KMS-11 (cell line): ENCODE results near the gene GKN2.
A peak's percentile ranks its signal among the peaks of the same experiment; 100 is the strongest.

ENCODE experiments used
- H2AFZ ChIP-seq: fragments of 200-600 bp; sonication (generic); 2 replicates; pipeline ENCODE4 v1.6.1; 2016; ENCODE audit warnings: antibody characterized with exemption, mixed run types, low read depth
- H3K27ac ChIP-seq: fragments of 200-600 bp; sonication (generic); 2 replicates; pipeline ENCODE4 v1.6.1; 2016; ENCODE audit warnings: mild to moderate bottlenecking, mixed run types
- H3K27me3 ChIP-seq: fragments of 200-600 bp; sonication (generic); 2 replicates; pipeline ENCODE4 v1.6.1; 2017; ENCODE audit warnings: mild to moderate bottlenecking, low read depth, mixed run types, moderate library complexity; ENCODE audit not compliant: insufficient read depth
- H3K36me3 ChIP-seq: fragments of 200-600 bp; sonication (generic); 2 replicates; pipeline ENCODE4 v1.6.1; 2017; ENCODE audit warnings: mild to moderate bottlenecking, mixed run types; ENCODE audit not compliant: insufficient read depth
- H3K4me1 ChIP-seq: fragments of 200-600 bp; sonication (generic); 2 replicates; pipeline ENCODE4 v1.6.1; 2016; ENCODE audit warnings: mild to moderate bottlenecking, low read depth, mixed run types; ENCODE audit not compliant: poor library complexity, severe bottlenecking
- H3K4me2 ChIP-seq: fragments of 200-600 bp; sonication (generic); 2 replicates; pipeline ENCODE4 v1.7.0; 2016; ENCODE audit warnings: mild to moderate bottlenecking, mixed run types
- H3K4me3 ChIP-seq: fragments of 200-600 bp; sonication (generic); IDR thresholded peaks from 2 replicates; pipeline ENCODE4 v1.6.1; 2017; ENCODE audit warnings: low read depth, low read length, mixed read lengths; ENCODE audit not compliant: insufficient read depth
- H3K79me2 ChIP-seq: fragments of 200-600 bp; sonication (generic); 2 replicates; pipeline ENCODE4 v1.6.1; 2016; ENCODE audit warnings: low read depth, mixed run types; ENCODE audit not compliant: insufficient read depth
- H3K9ac ChIP-seq: fragments of 200-600 bp; sonication (generic); 2 replicates; pipeline ENCODE4 v1.6.1; 2016; ENCODE audit warnings: mild to moderate bottlenecking, mixed run types
- H4K20me1 ChIP-seq: fragments of 200-600 bp; sonication (generic); 2 replicates; pipeline ENCODE4 v1.6.1; 2016; ENCODE audit warnings: mild to moderate bottlenecking, mixed run types; ENCODE audit not compliant: insufficient read depth
- CTCF ChIP-seq: fragments of 200-600 bp; sonication (generic); conservative IDR thresholded peaks from 2 replicates; pipeline ENCODE4 v1.6.1; 2017; ENCODE audit warnings: low read depth, mild to moderate bottlenecking, antibody characterized with exemption, low read length, moderate library complexity, mixed read lengths

GKN2 gene

GRCh38 chr2:68946117-68946516 is 6.6 kb downstream of the GKN2 start:
- Histone ChIP-seq H3K27ac (no peak overlapping the region), H3K4me2 (no peak overlapping the region), H3K9ac (no peak overlapping the region), H3K36me3 (no peaks in the 10 kb centered on the region), H3K27me3 (no peaks in the 10 kb centered on the region), H4K20me1 (no peaks in the 10 kb centered on the region), H3K4me3 (no peak overlapping the region), H3K4me1 (peaks cover 4% of the 10 kb centered on the region), H3K79me2 (no peaks in the 10 kb centered on the region), H2AFZ (no peak overlapping the region)
- no peak for TF ChIP-seq CTCF

GRCh38 chr2:68943581-68944568 is 8.8 kb downstream of the GKN2 start:
- H3K4me3 ChIP-seq: no peak overlapping the region

DNA sequence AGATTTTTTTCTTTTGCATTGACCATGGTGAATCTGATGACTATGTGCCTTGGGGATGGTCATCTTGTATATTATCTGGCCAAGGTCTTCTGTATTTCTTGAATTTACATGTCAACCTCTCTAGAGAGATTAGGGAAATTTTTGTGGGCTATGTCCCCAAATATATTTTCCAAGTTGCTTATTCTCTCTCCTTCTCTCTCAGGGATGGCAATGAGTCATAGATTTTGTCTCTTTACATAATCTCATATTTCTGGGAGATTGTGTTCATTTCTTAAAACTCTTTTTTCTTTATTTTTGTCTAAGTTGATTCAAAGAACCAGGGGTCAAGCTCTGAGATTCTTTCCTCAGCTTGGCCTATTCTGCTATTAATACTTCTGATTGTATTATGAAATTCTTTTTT is 9.9 kb downstream of the GKN2 start:
- Histone ChIP-seq H3K9ac (no peak overlapping the region), H3K4me1 (peaks cover 4% of the 10 kb centered on the region), H3K4me2 (no peak overlapping the region), H3K79me2 (no peaks in the 10 kb centered on the region), H4K20me1 (no peaks in the 10 kb centered on the region), H3K27ac (no peak overlapping the region), H2AFZ (no peak overlapping the region), H3K4me3 (no peak overlapping the region), H3K36me3 (no peaks in the 10 kb centered on the region), H3K27me3 (no peaks in the 10 kb centered on the region)
- no peak for TF ChIP-seq CTCF

More at GRCh38 chr2:68943581-68944568, 8.8 kb downstream of the GKN2 start:
- peak; percentile 92 for TF ChIP-seq CTCF
- Histone ChIP-seq H3K27me3 (no peaks in the 10 kb centered on the region), H3K4me1 (peaks cover 4% of the 10 kb centered on the region), H2AFZ (peak overlapping the region; percentile 59), H4K20me1 (no peaks in the 10 kb centered on the region), H3K27ac (no peak overlapping the region), H3K9ac (no peak overlapping the region), H3K36me3 (no peaks in the 10 kb centered on the region), H3K79me2 (no peaks in the 10 kb centered on the region), H3K4me2 (no peak overlapping the region)

GRCh38 chr2:68940369-68940768 is 12.3 kb downstream of the GKN2 start:
- no peaks in the 10 kb centered on the region for H3K36me3 ChIP-seq
- no peak for TF ChIP-seq CTCF

More at GRCh38 chr2:68940369-68940768, 12.3 kb downstream of the GKN2 start:
- no peak overlapping the region for H3K27ac ChIP-seq
- peaks cover 4% of the 10 kb centered on the region for H3K4me1 ChIP-seq
- H3K4me2 ChIP-seq: no peak overlapping the region
- no peak overlapping the region for H3K9ac ChIP-seq
- no peaks in the 10 kb centered on the region for H3K27me3 ChIP-seq
- H3K4me3 ChIP-seq: no peak overlapping the region
- no peaks in the 10 kb centered on the region for H3K79me2 ChIP-seq
- H4K20me1 ChIP-seq: no peaks in the 10 kb centered on the region
- no peak overlapping the region for H2AFZ ChIP-seq
